IMR-90 (cell line): Measurements from ENCODE around the gene ACADL. TPM values are rescaled to one million over a fixed set of nuclear protein-coding genes. Genes with fewer than 3 reads are reported as not detected.

ENCODE experiments used
- ATAC-seq: fragments of 200-7000 bp; cut with Tn5 transposase; 2 replicates; pipeline ENCODE4 v1.9.1; 2020; ENCODE audit warnings: low read depth, mild to moderate bottlenecking, moderate library complexity
- BruUV-seq: library from RNA; stranded (reverse); fragments of 400-500 nt; replicated peaks from 2 replicates; lab custom pipeline; 2021; lab: Mats Ljungman, UMichigan
- CTCF ChIA-PET: fragments of 300-600 bp; formaldehyde crosslinking; extraction: SDS; loops from one replicate; lab custom pipeline; 2021; ENCODE audit warnings: antibody characterized with exemption; lab: Yijun Ruan, JAX
- POLR2A ChIA-PET: fragments of 300-600 bp; sonication (Branson Sonifier 250); formaldehyde crosslinking; loops from one replicate; lab custom pipeline; 2022; ENCODE audit warnings: antibody characterized with exemption; ENCODE audit not compliant: unreplicated experiment; lab: Charles Lee
- DNase-seq: peaks from one replicate; pipeline ENCODE4 v3.0.0; 2013
- H2AFZ ChIP-seq: replicated peaks from 2 replicates; pipeline ENCODE3; 2013; ENCODE audit warnings: low read length, mild to moderate bottlenecking; ENCODE audit not compliant: poor library complexity
- H2AK5ac ChIP-seq: 2 replicates; pipeline ENCODE4 v1.6.1; 2013; ENCODE audit warnings: low read depth, low read length, inconsistent platforms
- H2AK9ac ChIP-seq: replicated peaks from 2 replicates; pipeline ENCODE3; 2013; ENCODE audit warnings: mild to moderate bottlenecking, low read depth, low read length, moderate library complexity; ENCODE audit not compliant: poor library complexity
- H2BK120ac ChIP-seq: 2 replicates; pipeline ENCODE4 v1.6.1; 2013; ENCODE audit warnings: low read depth, low read length, inconsistent platforms
- H2BK15ac ChIP-seq: 3 replicates; pipeline ENCODE4 v1.6.1; 2013; ENCODE audit warnings: low read depth, low read length, inconsistent platforms
- H2BK20ac ChIP-seq: 2 replicates; pipeline ENCODE4 v1.6.1; 2013; ENCODE audit warnings: low read depth, mild to moderate bottlenecking, inconsistent platforms, low read length, moderate library complexity
- H2BK5ac ChIP-seq: 2 replicates; pipeline ENCODE4 v1.6.1; 2013; ENCODE audit warnings: mild to moderate bottlenecking, low read depth, low read length, inconsistent platforms; ENCODE audit not compliant: poor library complexity, severe bottlenecking
- H3K14ac ChIP-seq: replicated peaks from 2 replicates; pipeline ENCODE4 v1.6.1; 2013; ENCODE audit warnings: low read depth, low read length, inconsistent platforms
- H3K18ac ChIP-seq: 2 replicates; pipeline ENCODE4 v1.6.1; 2013; ENCODE audit warnings: low read depth, low read length, control low read depth
- H3K23ac ChIP-seq: 2 replicates; pipeline ENCODE4 v1.6.1; 2013; ENCODE audit warnings: low read depth, low read length, inconsistent platforms
- H3K27ac ChIP-seq: 2 replicates; pipeline ENCODE4 v1.5.1; 2013; ENCODE audit warnings: mild to moderate bottlenecking, control low read depth, low read length; ENCODE audit not compliant: insufficient read depth
- H3K27me3 ChIP-seq: 2 replicates; pipeline ENCODE4 v1.6.1; 2013; ENCODE audit warnings: low read length; ENCODE audit not compliant: control insufficient read depth, insufficient read depth
- H3K36me3 ChIP-seq: 2 replicates; pipeline ENCODE4 v1.6.1; 2013; ENCODE audit warnings: low read length, mixed read lengths; ENCODE audit not compliant: control insufficient read depth, insufficient read depth
- H3K4ac ChIP-seq: 2 replicates; pipeline ENCODE4 v1.6.1; 2013; ENCODE audit warnings: low read depth, low read length, inconsistent platforms
- H3K4me1 ChIP-seq: 2 replicates; pipeline ENCODE4 v1.6.1; 2013; ENCODE audit warnings: low read length, mixed read lengths; ENCODE audit not compliant: control insufficient read depth, insufficient read depth
- H3K4me2 ChIP-seq: 2 replicates; pipeline ENCODE4 v1.6.1; 2013; ENCODE audit warnings: low read depth, mild to moderate bottlenecking, control low read depth, low read length, moderate library complexity
- H3K4me3 ChIP-seq: 2 replicates; pipeline ENCODE4 v1.5.1; 2013; ENCODE audit warnings: low read depth, mild to moderate bottlenecking, control low read depth, low read length, moderate library complexity; ENCODE audit not compliant: insufficient read depth
- H3K56ac ChIP-seq: 2 replicates; pipeline ENCODE4 v1.6.1; 2013; ENCODE audit warnings: low read length, inconsistent platforms; ENCODE audit not compliant: insufficient read depth; ENCODE audit errors: extremely low read depth
- H3K79me1 ChIP-seq, 2 experiments: 2 replicates each; pipeline ENCODE4 v1.6.1; 2013; ENCODE audit warnings: low read length in 2 of 2, inconsistent platforms in 1 of 2, low read depth in 1 of 2
- H3K9ac ChIP-seq: 2 replicates; pipeline ENCODE4 v1.6.1; 2013; ENCODE audit warnings: low read depth, low read length, control low read depth
- H3K9me1 ChIP-seq: 2 replicates; pipeline ENCODE4 v1.6.1; 2013; ENCODE audit warnings: low read length, inconsistent platforms; ENCODE audit not compliant: insufficient read depth
- H3K9me3 ChIP-seq: 2 replicates; pipeline ENCODE4 v1.6.1; 2013; ENCODE audit warnings: low read length; ENCODE audit not compliant: control insufficient read depth, insufficient read depth
- H4K20me1 ChIP-seq: 2 replicates; pipeline ENCODE4 v1.6.1; 2013; ENCODE audit warnings: low read length, inconsistent platforms; ENCODE audit not compliant: insufficient read depth
- H4K5ac ChIP-seq: 2 replicates; pipeline ENCODE4 v1.6.1; 2013; ENCODE audit warnings: mild to moderate bottlenecking, low read depth, low read length, control low read depth
- H4K8ac ChIP-seq, 2 experiments: 2 replicates each; pipeline ENCODE4 v1.6.1; 2013; ENCODE audit warnings: low read depth in 2 of 2, low read length in 2 of 2, control low read depth in 1 of 2, inconsistent platforms in 1 of 2
- H4K91ac ChIP-seq: 2 replicates; pipeline ENCODE4 v1.6.1; 2013; ENCODE audit warnings: low read depth, low read length, inconsistent platforms; ENCODE audit not compliant: insufficient read depth
- BHLHE40 ChIP-seq: fragments of 150-350 bp; IDR thresholded peaks from 2 replicates; pipeline ENCODE4 v1.6.1; 2016; ENCODE audit warnings: mild to moderate bottlenecking, low read depth, low read length
- CEBPB ChIP-seq: IDR thresholded peaks from 2 replicates; pipeline ENCODE4 v1.6.1; 2012; ENCODE audit warnings: low read depth, low read length, improper control_type of control experiment
- CHD1 ChIP-seq: IDR thresholded peaks from 2 replicates; pipeline ENCODE4 v1.6.1; 2012; ENCODE audit warnings: low read depth, low read length, improper control_type of control experiment
- FOS ChIP-seq: fragments of 150-350 bp; IDR thresholded peaks from 2 replicates; pipeline ENCODE4 v1.6.1; 2016; ENCODE audit warnings: low read depth, low read length
- MAFK ChIP-seq: IDR thresholded peaks from 2 replicates; pipeline ENCODE4 v1.6.1; 2012; ENCODE audit warnings: low read depth, low read length, improper control_type of control experiment
- MAZ ChIP-seq: IDR thresholded peaks from 2 replicates; pipeline ENCODE4 v1.6.1; 2012; ENCODE audit warnings: low read depth, mild to moderate bottlenecking, low read length, improper control_type of control experiment, moderate library complexity, borderline replicate concordance
- MXI1 ChIP-seq: IDR thresholded peaks from 2 replicates; pipeline ENCODE4 v1.6.1; 2012; ENCODE audit warnings: low read depth, mild to moderate bottlenecking, low read length, moderate library complexity, borderline replicate concordance
- NFE2L2 ChIP-seq: fragments of 150-350 bp; IDR thresholded peaks from 2 replicates; pipeline ENCODE4 v1.6.1; 2016; ENCODE audit warnings: low read depth, mild to moderate bottlenecking, low read length
- POLR2A ChIP-seq: IDR thresholded peaks from 2 replicates; pipeline ENCODE4 v1.6.1; 2012; ENCODE audit warnings: mild to moderate bottlenecking, low read depth, low read length
- RAD21 ChIP-seq: IDR thresholded peaks from 2 replicates; pipeline ENCODE4 v1.6.1; 2012; ENCODE audit warnings: low read length, improper control_type of control experiment
- RCOR1 ChIP-seq: IDR thresholded peaks from 2 replicates; pipeline ENCODE4 v1.6.1; 2012; ENCODE audit warnings: mild to moderate bottlenecking, low read length, improper control_type of control experiment; ENCODE audit not compliant: insufficient replicate concordance
- RFX5 ChIP-seq: IDR thresholded peaks from 2 replicates; pipeline ENCODE4 v1.8.0; 2012; ENCODE audit warnings: low read depth, mild to moderate bottlenecking, low read length, moderate library complexity
- SMC3 ChIP-seq: fragments of 150-350 bp; IDR thresholded peaks from 2 replicates; pipeline ENCODE4 v1.6.1; 2016; ENCODE audit warnings: low read depth, mild to moderate bottlenecking, antibody characterized with exemption, low read length, moderate library complexity
- WGBS, 2 experiments: methylation state at CpG; one replicate each; pipeline versions ENCODE4 v1.1.5 to v1.1.7; 2013; ENCODE audit warnings: missing lambda C conversion rate in 2 of 2; ENCODE audit not compliant: insufficient read length in 1 of 2; ENCODE audit errors: extremely low coverage in 2 of 2; 5-methylcytosine and 5-hydroxymethylcytosine counted together
- dilution Hi-C: fragments of 300-500 bp; cut with HindIII; formaldehyde crosslinking; loops from one replicate; pipeline ENCODE4 v1.14.3; 2018; ENCODE audit warnings: low sequenced_read_pairs; ENCODE audit not compliant: unreplicated experiment
- in situ Hi-C: fragments of 300-500 bp; cut with MboI; formaldehyde crosslinking; loops from 3 replicates; pipeline ENCODE4 v1.14.3; 2019; ENCODE audit warnings: low sequenced_read_pairs, inconsistent platforms, mixed read lengths
- intact Hi-C: fragments of 100-400 bp; cut with micrococcal nuclease; formaldehyde crosslinking; loops from 2 replicates; pipeline ENCODE4 v1.10.0; 2022
- polyA plus RNA-seq, 3 experiments: library from polyadenylated mRNA; depleted of rRNA; stranded (reverse); fragments of >200 nt; gene quantifications; 2 replicates each; pipeline ENCODE4 v1.2.3, GENCODE V29; 2012; ENCODE audit warnings: low replicate concordance in 1 of 3
- total RNA-seq: library from RNA; depleted of rRNA; stranded (reverse); fragments of >200 nt; gene quantifications from 2 replicates; pipeline ENCODE4 v1.2.3, GENCODE V29; 2012
- TF ChIP-seq, protein P1 (sequence below): conservative IDR thresholded peaks from 2 replicates; pipeline ENCODE4 v1.5.1; 2012; ENCODE audit warnings: mild to moderate bottlenecking, low read depth, low read length, improper control_type of control experiment
- TF ChIP-seq, protein P2 (sequence below): fragments of 150-350 bp; IDR thresholded peaks from 2 replicates; pipeline ENCODE4 v1.6.1; 2017; ENCODE audit warnings: mild to moderate bottlenecking, antibody characterized with exemption, low read length, low read depth
- TF ChIP-seq, protein P3 (sequence below): fragments of 150-350 bp; IDR thresholded peaks from 2 replicates; pipeline ENCODE4 v1.6.1; 2016; ENCODE audit warnings: low read depth, mild to moderate bottlenecking, low read length, moderate library complexity, borderline replicate concordance

ACADL gene
- total and polyA plus RNA-seq, 2 of the 4 experiments (the other 2 are of a cell fraction): not detected

DNA sequence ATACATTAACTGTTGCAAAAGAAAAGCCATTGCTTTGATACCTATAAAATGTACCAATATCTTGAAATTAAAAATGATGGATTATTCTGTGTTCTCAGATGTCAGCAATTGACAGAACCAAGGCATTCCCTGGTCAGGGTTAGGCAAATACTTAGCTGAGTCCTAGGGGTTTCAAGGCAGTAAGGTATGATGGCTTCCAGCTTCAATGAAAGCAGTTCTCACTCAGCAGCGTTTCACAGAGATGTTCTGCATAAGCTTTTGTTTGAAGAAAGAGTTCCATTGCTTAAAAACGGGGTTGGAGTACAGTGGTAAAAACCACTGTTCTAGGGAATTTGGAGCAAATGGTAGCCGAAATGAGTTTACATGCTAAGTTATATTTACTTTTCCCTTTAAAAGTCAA is 37.1 kb downstream of the ACADL start:
- 25% methylated on average over 1 of the region's 3 CpGs; no CpG with 5 or more reads in 1 of the 2 experiments for WGBS, 2 experiments
- CTCF ChIA-PET: no interaction called here

More for the DNA sequence above, 37.1 kb downstream of the ACADL start:
- Histone ChIP-seq H3K4me2 (no peak overlapping the region), H3K36me3 (no peaks in the 10 kb centered on the region), H2BK120ac (no peak overlapping the region), H4K20me1 (no peaks in the 10 kb centered on the region), H3K27me3 (peaks cover 1% of the 10 kb centered on the region; the same call in 1 of the 2 replicates), H3K4me1 (no peaks in the 10 kb centered on the region), H3K9me1 (no peaks in the 10 kb centered on the region), H4K8ac (no peak overlapping the region), H2AK9ac (no peak overlapping the region), H2AK5ac (no peak overlapping the region), H3K14ac (no peak overlapping the region), H2AFZ (no peak overlapping the region), H4K91ac (no peak overlapping the region), H3K27ac (no peak overlapping the region), H3K4ac (no peak overlapping the region), H3K4me3 (no peak overlapping the region), H2BK5ac (no peak overlapping the region), H3K9me3 (no peaks in the 10 kb centered on the region), H3K9ac (no peak overlapping the region), H3K23ac (no peak overlapping the region), H3K79me1 (no peaks in the 10 kb centered on the region), H2BK15ac (no peak overlapping the region), H4K5ac (no peak overlapping the region), H3K56ac (no peak overlapping the region), H2BK20ac (no peak overlapping the region), H3K18ac (no peak overlapping the region)
- DNase-seq: no peak
- intact Hi-C loops: no loop called here
- TF ChIP-seq FOS (no peak), POLR2A (no peak), MXI1 (no peak), RCOR1 (no peak), CEBPB (no peak), CHD1 (no peak), SMC3 (no peak), RFX5 (no peak), RAD21 (no peak), BHLHE40 (no peak), NFE2L2 (no peak), MAFK (no peak), MAZ (no peak)
- TF ChIP-seq, protein P1, sequence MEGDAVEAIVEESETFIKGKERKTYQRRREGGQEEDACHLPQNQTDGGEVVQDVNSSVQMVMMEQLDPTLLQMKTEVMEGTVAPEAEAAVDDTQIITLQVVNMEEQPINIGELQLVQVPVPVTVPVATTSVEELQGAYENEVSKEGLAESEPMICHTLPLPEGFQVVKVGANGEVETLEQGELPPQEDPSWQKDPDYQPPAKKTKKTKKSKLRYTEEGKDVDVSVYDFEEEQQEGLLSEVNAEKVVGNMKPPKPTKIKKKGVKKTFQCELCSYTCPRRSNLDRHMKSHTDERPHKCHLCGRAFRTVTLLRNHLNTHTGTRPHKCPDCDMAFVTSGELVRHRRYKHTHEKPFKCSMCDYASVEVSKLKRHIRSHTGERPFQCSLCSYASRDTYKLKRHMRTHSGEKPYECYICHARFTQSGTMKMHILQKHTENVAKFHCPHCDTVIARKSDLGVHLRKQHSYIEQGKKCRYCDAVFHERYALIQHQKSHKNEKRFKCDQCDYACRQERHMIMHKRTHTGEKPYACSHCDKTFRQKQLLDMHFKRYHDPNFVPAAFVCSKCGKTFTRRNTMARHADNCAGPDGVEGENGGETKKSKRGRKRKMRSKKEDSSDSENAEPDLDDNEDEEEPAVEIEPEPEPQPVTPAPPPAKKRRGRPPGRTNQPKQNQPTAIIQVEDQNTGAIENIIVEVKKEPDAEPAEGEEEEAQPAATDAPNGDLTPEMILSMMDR: no peak
- TF ChIP-seq, protein P2, sequence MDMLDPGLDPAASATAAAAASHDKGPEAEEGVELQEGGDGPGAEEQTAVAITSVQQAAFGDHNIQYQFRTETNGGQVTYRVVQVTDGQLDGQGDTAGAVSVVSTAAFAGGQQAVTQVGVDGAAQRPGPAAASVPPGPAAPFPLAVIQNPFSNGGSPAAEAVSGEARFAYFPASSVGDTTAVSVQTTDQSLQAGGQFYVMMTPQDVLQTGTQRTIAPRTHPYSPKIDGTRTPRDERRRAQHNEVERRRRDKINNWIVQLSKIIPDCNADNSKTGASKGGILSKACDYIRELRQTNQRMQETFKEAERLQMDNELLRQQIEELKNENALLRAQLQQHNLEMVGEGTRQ: no peak
- TF ChIP-seq, protein P3, sequence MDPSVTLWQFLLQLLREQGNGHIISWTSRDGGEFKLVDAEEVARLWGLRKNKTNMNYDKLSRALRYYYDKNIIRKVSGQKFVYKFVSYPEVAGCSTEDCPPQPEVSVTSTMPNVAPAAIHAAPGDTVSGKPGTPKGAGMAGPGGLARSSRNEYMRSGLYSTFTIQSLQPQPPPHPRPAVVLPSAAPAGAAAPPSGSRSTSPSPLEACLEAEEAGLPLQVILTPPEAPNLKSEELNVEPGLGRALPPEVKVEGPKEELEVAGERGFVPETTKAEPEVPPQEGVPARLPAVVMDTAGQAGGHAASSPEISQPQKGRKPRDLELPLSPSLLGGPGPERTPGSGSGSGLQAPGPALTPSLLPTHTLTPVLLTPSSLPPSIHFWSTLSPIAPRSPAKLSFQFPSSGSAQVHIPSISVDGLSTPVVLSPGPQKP: no peak
- POLR2A ChIA-PET: no interaction called here
- ATAC-seq: no peak
- in situ Hi-C loops: no loop called here
- dilution Hi-C loops: no loop called here
- BruUV-seq: no TSS peak
